GM12878 (cell line): Measurements from ENCODE around the gene ZNF367. TPM values are rescaled to one million over a fixed set of nuclear protein-coding genes. Genes with fewer than 3 reads are reported as not detected.
A peak's percentile ranks its signal among the peaks of the same experiment; 100 is the strongest.

Experiments used
- ATAC-seq: fragments of 200-7000 bp; cut with Tn5 transposase; 3 replicates; pipeline ENCODE4 v1.9.1; 2020; ENCODE audit warnings: mild to moderate bottlenecking, moderate library complexity
- BruUV-seq: library from RNA; stranded (reverse); fragments of 400-500 nt; replicated peaks from 2 replicates; lab custom pipeline; 2021; lab: Mats Ljungman, UMichigan
- CTCF ChIA-PET: fragments of 300-600 bp; sonication (Branson Sonifier 250); formaldehyde crosslinking; extraction: SDS; loops from one replicate; lab custom pipeline; 2021; ENCODE audit warnings: inconsistent platforms; lab: Yijun Ruan, JAX
- POLR2A ChIA-PET: fragments of 350-600 bp; formaldehyde crosslinking; extraction: SDS; loops from one replicate; lab custom pipeline; 2021; ENCODE audit warnings: inconsistent platforms; lab: Charles Lee
- RAD21 ChIA-PET: fragments of 300-600 bp; sonication (Branson Sonifier 250); formaldehyde crosslinking; loops from one replicate; lab custom pipeline; 2023; ENCODE audit warnings: antibody characterized with exemption; ENCODE audit not compliant: unreplicated experiment; lab: Charles Lee
- SMC1A ChIA-PET: fragments of 300-600 bp; sonication (Branson Sonifier 250); formaldehyde crosslinking; loops from one replicate; lab custom pipeline; 2023; ENCODE audit not compliant: unreplicated experiment, uncharacterized antibody; lab: Charles Lee
- DNase-seq: peaks from one replicate; pipeline ENCODE4 v3.0.0-alpha.2; 2011; ENCODE audit warnings: low read depth, low spot score
- FAIRE-seq: peaks from 3 replicates; lab custom pipeline; 2011; peaks lifted over from hg19 to GRCh38; lab: Jason Lieb, UNC
- H2AFZ ChIP-seq: 2 replicates; pipeline ENCODE4 v1.6.0; 2011; ENCODE audit warnings: low read depth, low read length, control low read depth; ENCODE audit not compliant: control insufficient read depth
- H3K27ac ChIP-seq: 2 replicates; pipeline ENCODE4 v1.5.1; 2011; ENCODE audit warnings: control low read depth; ENCODE audit not compliant: control insufficient read depth, insufficient read depth
- H3K27me3 ChIP-seq, 2 experiments: replicated peaks in 1 of 2; 2 replicates each; pipeline versions ENCODE4 v1.6.0 to v1.6.1; 2011; ENCODE audit warnings: low read length in 1 of 2; ENCODE audit not compliant: control insufficient read depth in 2 of 2, insufficient read depth in 2 of 2
- H3K36me3 ChIP-seq, 2 experiments: 2 replicates each; pipeline ENCODE4 v1.5.1; 2011; ENCODE audit warnings: low read length in 1 of 2; ENCODE audit not compliant: control insufficient read depth in 2 of 2, insufficient read depth in 2 of 2
- H3K4me1 ChIP-seq: 2 replicates; pipeline ENCODE4 v1.6.1; 2011; ENCODE audit warnings: mild to moderate bottlenecking, low read length, moderate library complexity, mixed read lengths; ENCODE audit not compliant: control insufficient read depth, insufficient read depth
- H3K4me2 ChIP-seq: 2 replicates; pipeline ENCODE4 v1.6.0; 2011; ENCODE audit warnings: control low read depth; ENCODE audit not compliant: control insufficient read depth, insufficient read depth
- H3K4me3 ChIP-seq: fragments of 200-600 bp; sonication (generic); 2 replicates; pipeline ENCODE4 v1.5.1; 2016
- H3K79me2 ChIP-seq: 2 replicates; pipeline ENCODE4 v1.6.0; 2011; ENCODE audit warnings: low read length; ENCODE audit not compliant: control insufficient read depth, insufficient read depth
- H3K9ac ChIP-seq: 2 replicates; pipeline ENCODE4 v1.8.0; 2011; ENCODE audit warnings: low read length, control low read depth, mixed read lengths; ENCODE audit not compliant: control insufficient read depth, insufficient read depth
- H3K9me3 ChIP-seq: replicated peaks from 3 replicates; pipeline ENCODE4 v1.5.1; 2011; ENCODE audit warnings: mild to moderate bottlenecking, low read length; ENCODE audit not compliant: control insufficient read depth, insufficient read depth
- H4K20me1 ChIP-seq: 2 replicates; pipeline ENCODE4 v1.6.0; 2011; ENCODE audit not compliant: control insufficient read depth, insufficient read depth
- HDAC2 ChIP-seq: fragments of 200-600 bp; sonication (generic); IDR thresholded peaks from 2 replicates; pipeline ENCODE4 v1.6.1; 2017
- NR2C2 ChIP-seq: IDR thresholded peaks from 2 replicates; pipeline ENCODE4 v1.6.1; 2011; ENCODE audit warnings: borderline replicate concordance, low read depth; ENCODE audit not compliant: control insufficient read depth, insufficient read length
- SREBF2 ChIP-seq: IDR thresholded peaks from 2 replicates; pipeline ENCODE4 v1.6.1; 2012; ENCODE audit warnings: mild to moderate bottlenecking, low read length
- TBL1XR1 ChIP-seq: IDR thresholded peaks from 2 replicates; pipeline ENCODE4 v1.6.1; 2012; ENCODE audit warnings: low read depth, low read length, improper control_type of control experiment
- WGBS: methylation state at CpG from one replicate; pipeline ENCODE4 v1.1.6; 2016; ENCODE audit warnings: low lambda C conversion rate; ENCODE audit not compliant: insufficient replicate concordance, insufficient coverage; ENCODE audit errors: missing lambda C conversion rate; 5-methylcytosine and 5-hydroxymethylcytosine counted together
- in situ Hi-C: fragments of 300-500 bp; cut with MboI; formaldehyde crosslinking; loops from 9 replicates; pipeline ENCODE4 v1.14.3; 2018; ENCODE audit warnings: mixed read lengths
- intact Hi-C: fragments of 100-400 bp; cut with micrococcal nuclease; formaldehyde crosslinking; loops from one replicate; pipeline ENCODE4 v1.14.2; 2022; ENCODE audit not compliant: unreplicated experiment
- polyA plus RNA-seq, 11 experiments: library from polyadenylated mRNA; depleted of rRNA in 4 of 11; unstranded in 6 of 11; stranded (reverse) in 5 of 11; fragments of >200 nt; fragmentation: Nextera tagmentation in 4 of 11; fragmentation: Illumina TruSeq in 1 of 11; extraction: Ambion mirVana in 4 of 11; extraction: Trizol in 1 of 11; gene quantifications; 1 replicate in 1 of 11; 2 replicates in 10 of 11; pipeline versions ENCODE4 v1.2.1 to v1.2.3, GENCODE V29; 2011 to 2016; ENCODE audit warnings: inconsistent platforms in 2 of 11, missing spikeins in 2 of 11, low read depth in 1 of 11
- total RNA-seq, 4 experiments: library from RNA; depleted of rRNA in 3 of 4; stranded (reverse); fragments of >200 nt in 3 of 4; fragmentation: Illumina TruSeq in 1 of 4; extraction: Trizol in 1 of 4; gene quantifications; 2 replicates each; pipeline versions ENCODE4 v1.2.1 to v1.2.3, GENCODE V29; 2013 to 2021
- TF ChIP-seq, protein P1 (sequence below): IDR thresholded peaks from 2 replicates; pipeline ENCODE4 v1.6.1; 2012; ENCODE audit warnings: low read depth, low read length, improper control_type of control experiment

ZNF367 gene
- total and polyA plus RNA-seq, 10 of the 15 experiments (the other 5 are each of a cell fraction or from before 2014, with no cell fraction given) = 2.9 to 16.3 (median 11.1) TPM

DNA sequence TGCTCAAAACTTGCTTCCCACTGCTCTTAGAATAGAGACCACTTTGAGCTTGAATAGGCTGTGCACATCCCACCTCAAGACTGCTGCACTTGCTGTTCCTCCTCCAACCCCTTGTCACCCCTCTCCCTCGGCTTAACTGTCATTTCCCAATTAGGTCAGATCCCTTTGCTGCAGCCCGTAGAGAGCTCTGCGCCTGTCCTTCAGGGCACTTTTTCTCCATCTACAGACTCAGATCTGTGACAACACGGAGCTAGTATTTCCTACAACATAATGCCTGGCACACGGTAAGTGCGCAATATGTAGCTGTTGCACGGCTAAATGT lies 31.3 kb upstream of the ZNF367 start:
- in situ Hi-C loops = loop anchor here (5.0 kb wide), 1 partner anchor 203 kb away; no protein-coding TSS in a partner anchor
- peak; percentile 34 for ATAC-seq
- no peak overlapping the region for H3K9ac ChIP-seq

More for the DNA sequence above, 31.3 kb upstream of the ZNF367 start:
- H2AFZ ChIP-seq = peak overlapping the region; percentile 94
- TF ChIP-seq, protein P1, sequence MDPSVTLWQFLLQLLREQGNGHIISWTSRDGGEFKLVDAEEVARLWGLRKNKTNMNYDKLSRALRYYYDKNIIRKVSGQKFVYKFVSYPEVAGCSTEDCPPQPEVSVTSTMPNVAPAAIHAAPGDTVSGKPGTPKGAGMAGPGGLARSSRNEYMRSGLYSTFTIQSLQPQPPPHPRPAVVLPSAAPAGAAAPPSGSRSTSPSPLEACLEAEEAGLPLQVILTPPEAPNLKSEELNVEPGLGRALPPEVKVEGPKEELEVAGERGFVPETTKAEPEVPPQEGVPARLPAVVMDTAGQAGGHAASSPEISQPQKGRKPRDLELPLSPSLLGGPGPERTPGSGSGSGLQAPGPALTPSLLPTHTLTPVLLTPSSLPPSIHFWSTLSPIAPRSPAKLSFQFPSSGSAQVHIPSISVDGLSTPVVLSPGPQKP = no peak
- TF ChIP-seq NR2C2 = no peak
- TF ChIP-seq TBL1XR1 = no peak
- no peak for TF ChIP-seq HDAC2
- no peak for TF ChIP-seq SREBF2
- FAIRE-seq (no peak), DNase-seq (no peak)
- ChIA-PET CTCF (interaction anchor here (0.8 to 4.7 kb wide), 9 partner anchors 8 to 217 kb away, joined by 3 to 34 read pairs (median 5); no protein-coding TSS in a partner anchor), RAD21 (interaction anchor here (0.6 to 4.1 kb wide), 15 partner anchors 8 to 218 kb away, joined by 3 to 30 read pairs (median 3); partner anchors contain the start of gene PRXL2C), SMC1A (interaction anchor here (0.7 to 4.5 kb wide), 11 partner anchors 14 to 217 kb away, joined by 3 to 38 read pairs (median 4); no protein-coding TSS in a partner anchor), POLR2A (interaction anchor here (0.7 to 1.5 kb wide), 10 partner anchors 12 to 200 kb away, joined by 3 to 5 read pairs (median 3); no protein-coding TSS in a partner anchor)
- no peaks in the 10 kb centered on the region for H4K20me1 ChIP-seq
- under 1% methylated on average over 7 of the region's 7 CpGs for WGBS
- H3K36me3 ChIP-seq = no peaks in the 10 kb centered on the region
- H3K27ac ChIP-seq = no peak overlapping the region
- peaks cover 0 to 3% of the 10 kb centered on the region in 2 experiments; a peak in 1 of 4 replicates for H3K27me3 ChIP-seq
- peak overlapping the region; percentile 79 for H3K4me2 ChIP-seq
- intact Hi-C loops = no loop called here
- no peaks in the 10 kb centered on the region for H3K79me2 ChIP-seq
- no peaks in the 10 kb centered on the region for H3K9me3 ChIP-seq
- BruUV-seq = no TSS peak
- peaks cover 6% of the 10 kb centered on the region for H3K4me1 ChIP-seq
- H3K4me3 ChIP-seq = peak overlapping the region; percentile 65; the same call in 1 of the 2 replicates
